GM23248 (cell line): ENCODE results near the gene LTF. TPM values are rescaled to one million over a fixed set of nuclear protein-coding genes. Genes with fewer than 3 reads are reported as not detected.
"Not testable (repeated sequence)": the region's sequence is repeated elsewhere in the genome, so short reads cannot be mapped to it uniquely, and the experiment has no call there.

Experiments used
- DNase-seq: peaks from one replicate; pipeline ENCODE4 v3.0.0-alpha.2; 2015
- H2AFZ ChIP-seq: fragments of 200-600 bp; sonication (generic); 2 replicates; pipeline ENCODE4 v1.6.1; 2016; ENCODE audit warnings: antibody characterized with exemption
- H3F3A ChIP-seq: fragments of 200-600 bp; sonication (generic); 2 replicates; pipeline ENCODE4 v1.6.1; 2016; ENCODE audit warnings: mild to moderate bottlenecking, antibody characterized with exemption, mixed run types; ENCODE audit not compliant: insufficient read depth
- H3K27ac ChIP-seq: fragments of 200-600 bp; sonication (generic); 2 replicates; pipeline ENCODE4 v1.5.1; 2016; ENCODE audit warnings: mild to moderate bottlenecking
- H3K27me3 ChIP-seq: fragments of 200-600 bp; sonication (generic); replicated peaks from 2 replicates; pipeline ENCODE4 v1.6.1; 2016; ENCODE audit warnings: mild to moderate bottlenecking; ENCODE audit not compliant: insufficient read depth
- H3K36me3 ChIP-seq: fragments of 200-600 bp; sonication (generic); 2 replicates; pipeline ENCODE4 v1.6.1; 2016; ENCODE audit warnings: low read depth, mild to moderate bottlenecking
- H3K4me1 ChIP-seq: fragments of 200-600 bp; sonication (generic); 2 replicates; pipeline ENCODE4 v1.6.1; 2016; ENCODE audit warnings: mild to moderate bottlenecking; ENCODE audit not compliant: insufficient read depth
- H3K4me2 ChIP-seq: fragments of 200-600 bp; sonication (generic); one replicate; pipeline ENCODE4 v1.6.1; 2016; ENCODE audit warnings: mild to moderate bottlenecking; ENCODE audit not compliant: unreplicated experiment
- H3K4me3 ChIP-seq: fragments of 200-600 bp; sonication (generic); 2 replicates; pipeline ENCODE4 v1.5.1; 2016; ENCODE audit warnings: mild to moderate bottlenecking
- H3K79me2 ChIP-seq: fragments of 200-600 bp; sonication (generic); 2 replicates; pipeline ENCODE4 v1.6.1; 2016; ENCODE audit warnings: mild to moderate bottlenecking; ENCODE audit not compliant: insufficient read depth
- H3K9ac ChIP-seq: fragments of 200-600 bp; sonication (generic); 2 replicates; pipeline ENCODE4 v1.6.1; 2016; ENCODE audit warnings: mild to moderate bottlenecking
- H3K9me2 ChIP-seq: fragments of 200-600 bp; sonication (generic); 2 replicates; pipeline ENCODE4 v1.6.1; 2016; ENCODE audit warnings: mixed run types, mild to moderate bottlenecking, moderate library complexity; ENCODE audit not compliant: insufficient read depth
- H3K9me3 ChIP-seq: fragments of 200-600 bp; sonication (generic); one replicate; pipeline ENCODE4 v1.6.1; 2017; ENCODE audit warnings: low read depth
- H4K20me1 ChIP-seq: fragments of 200-600 bp; sonication (generic); 2 replicates; pipeline ENCODE4 v1.6.0; 2016; ENCODE audit not compliant: insufficient read depth
- EZH2 ChIP-seq: fragments of 200-600 bp; sonication (generic); IDR thresholded peaks from 2 replicates; pipeline ENCODE4 v1.6.1; 2018; ENCODE audit warnings: antibody characterized with exemption, mild to moderate bottlenecking; ENCODE audit not compliant: insufficient read depth, poor library complexity, severe bottlenecking
- EZH2phosphoT487 ChIP-seq: fragments of 200-600 bp; sonication (generic); IDR thresholded peaks from 2 replicates; pipeline ENCODE4 v1.6.1; 2018; ENCODE audit warnings: antibody characterized with exemption, moderate library complexity, mild to moderate bottlenecking, low read depth; ENCODE audit not compliant: insufficient read depth
- WGBS, 2 experiments: methylation state at CpG; one replicate each; pipeline ENCODE4 v1.1.6; 2015 to 2017; ENCODE audit warnings: low lambda C conversion rate in 2 of 2, low coverage in 1 of 2; ENCODE audit errors: missing lambda C conversion rate in 2 of 2; 5-methylcytosine and 5-hydroxymethylcytosine counted together
- in situ Hi-C: fragments of 300-500 bp; cut with MboI; formaldehyde crosslinking; loops from 2 replicates; pipeline ENCODE4 v1.15.0; 2020
- polyA plus RNA-seq: library from polyadenylated mRNA; unstranded; fragments of >200 nt; fragmentation: Nextera tagmentation; extraction: Ambion mirVana; gene quantifications from 2 replicates; pipeline ENCODE4 v1.2.1, GENCODE V29; 2016
- total RNA-seq: library from RNA; depleted of rRNA; stranded (reverse); fragments of >200 nt; shearing (Covaris generic); gene quantifications from 2 replicates; pipeline ENCODE4 v1.2.3, GENCODE V29; 2014

Gene LTF
- total and polyA plus RNA-seq, 2 experiments from 2014 or later = not detected

- Histone ChIP-seq H3K27ac (no peak overlapping the region), H3K27me3 (peaks cover 29% of the 10 kb centered on the region; the same call in 1 of the 2 replicates), H3F3A (no peaks in the 10 kb centered on the region), H4K20me1 (no peaks in the 10 kb centered on the region), H2AFZ (no peak overlapping the region), H3K4me2 (no peak overlapping the region), H3K9me2 (no peaks in the 10 kb centered on the region), H3K79me2 (no peaks in the 10 kb centered on the region), H3K4me3 (no peak overlapping the region), H3K9ac (no peak overlapping the region), H3K9me3 (no peaks in the 10 kb centered on the region), H3K36me3 (no peaks in the 10 kb centered on the region), H3K4me1 (peaks cover 15% of the 10 kb centered on the region)
- WGBS, 2 experiments = 50 to 52% methylated on average over 4 of the region's 4 CpGs
- in situ Hi-C loops = no loop called here
- no peak for DNase-seq
- TF ChIP-seq EZH2phosphoT487 (no peak), EZH2 (no peak)
These were observed 58.3 kb downstream of the LTF start for GRCh38 chr3:46406443-46406787.

GRCh38 chr3:46405301-46406019 lies 59.2 kb downstream of the LTF start:
- WGBS, 2 experiments = 74 to 80% methylated on average over 10 to 11 of the region's 11 CpGs
- Histone ChIP-seq H3K27me3 (peaks cover 36% of the 10 kb centered on the region; the same call in 1 of the 2 replicates), H2AFZ (no peak overlapping the region), H3K9ac (no peak overlapping the region), H4K20me1 (no peaks in the 10 kb centered on the region), H3K9me2 (no peaks in the 10 kb centered on the region), H3K4me1 (peaks cover 15% of the 10 kb centered on the region), H3K36me3 (no peaks in the 10 kb centered on the region), H3K27ac (no peak overlapping the region), H3K9me3 (no peaks in the 10 kb centered on the region), H3K4me2 (no peak overlapping the region), H3F3A (peaks cover 3% of the 10 kb centered on the region; the same call in 1 of the 2 replicates), H3K4me3 (no peak overlapping the region), H3K79me2 (no peaks in the 10 kb centered on the region)
- in situ Hi-C loops = no loop called here
- no peak for TF ChIP-seq EZH2phosphoT487
- TF ChIP-seq EZH2 = no peak
- DNase-seq = no peak

- H2AFZ ChIP-seq, H4K20me1 ChIP-seq, H3K9me3 ChIP-seq, H3K4me3 ChIP-seq, H3K9ac ChIP-seq, H3K4me2 ChIP-seq, in situ Hi-C loops, H3K9me2 ChIP-seq, DNase-seq, H3K27ac ChIP-seq, H3K79me2 ChIP-seq, H3K36me3 ChIP-seq: not testable (repeated sequence)
- Histone ChIP-seq H3F3A (peaks cover 17% of the 10 kb centered on the region; the same call in 1 of the 2 replicates), H3K4me1 (peaks cover 23% of the 10 kb centered on the region), H3K27me3 (peaks cover 33% of the 10 kb centered on the region; the same call in 1 of the 2 replicates)
- 75% methylated on average over 4 of the region's 4 CpGs for WGBS, 2 experiments
These were observed 61.8 kb downstream of the LTF start for GRCh38 chr3:46402902-46403301.

GRCh38 chr3:46401579-46401978 lies 63.1 kb downstream of the LTF start:
- H3F3A ChIP-seq = peaks cover 17% of the 10 kb centered on the region; the same call in 1 of the 2 replicates
- no peak overlapping the region for H3K9ac ChIP-seq
- WGBS, 2 experiments = 100% methylated on average over 2 of the region's 2 CpGs
- H3K4me2 ChIP-seq = no peak overlapping the region
- TF ChIP-seq EZH2 (no peak), EZH2phosphoT487 (no peak)
- no peaks in the 10 kb centered on the region for H4K20me1 ChIP-seq
- DNase-seq = no peak
- no peak overlapping the region for H3K4me3 ChIP-seq
- in situ Hi-C loops = no loop called here
- H3K27ac ChIP-seq = no peak overlapping the region
- H3K27me3 ChIP-seq = peaks cover 41% of the 10 kb centered on the region
- no peaks in the 10 kb centered on the region for H3K9me3 ChIP-seq
- no peaks in the 10 kb centered on the region for H3K9me2 ChIP-seq
- no peaks in the 10 kb centered on the region for H3K79me2 ChIP-seq
- peaks cover 14% of the 10 kb centered on the region for H3K4me1 ChIP-seq
- H2AFZ ChIP-seq = no peak overlapping the region
- no peaks in the 10 kb centered on the region for H3K36me3 ChIP-seq

- H3K9me2 ChIP-seq = no peaks in the 10 kb centered on the region
- H3F3A ChIP-seq = peaks cover 17% of the 10 kb centered on the region; the same call in 1 of the 2 replicates
- no peak overlapping the region for H3K4me3 ChIP-seq
- no peak for DNase-seq
- H2AFZ ChIP-seq = no peak overlapping the region
- H3K4me2 ChIP-seq = no peak overlapping the region
- no peaks in the 10 kb centered on the region for H3K79me2 ChIP-seq
- no peaks in the 10 kb centered on the region for H3K36me3 ChIP-seq
- H4K20me1 ChIP-seq = no peaks in the 10 kb centered on the region
- in situ Hi-C loops = no loop called here
- no peak overlapping the region for H3K9ac ChIP-seq
- 76 to 79% methylated on average over 5 of the region's 5 CpGs for WGBS, 2 experiments
- TF ChIP-seq EZH2 (no peak), EZH2phosphoT487 (no peak)
- H3K4me1 ChIP-seq = peaks cover 14% of the 10 kb centered on the region
- peaks cover 41% of the 10 kb centered on the region for H3K27me3 ChIP-seq
- H3K9me3 ChIP-seq = no peaks in the 10 kb centered on the region
- no peak overlapping the region for H3K27ac ChIP-seq
These were observed 63.9 kb downstream of the LTF start for GRCh38 chr3:46400846-46401245.
